Activated naive CD4-positive, alpha-beta T cell treated with anti-CD3 and anti-CD28 coated beads, Interleukin-2, amount 10 ng/mL, durations not matched to agents 5 hours and 36 hours (primary cell): ENCODE measurements around the gene QSOX1. TPM values are rescaled to one million over a fixed set of nuclear protein-coding genes. Genes with fewer than 3 reads are reported as not detected.

ENCODE experiments used
- total RNA-seq, 2 experiments: library from RNA; stranded (reverse); gene quantifications; one replicate each; pipeline ENCODE4 v1.2.3, GENCODE V29; 2021

QSOX1 gene
- 10 to 100 TPM; 23.2 to 24.1 TPM for total RNA-seq

GRCh38 chr1:180154325-180155181 is at the start of gene QSOX1:
Gene QSOX1, plus strand, starts transcription at chr1:180154869. Its CDS starts 39 bp downstream, at chr1:180154908.

GRCh38 chr1:180229483-180230415 is 75.1 kb downstream of the QSOX1 start, which contains the start of gene LHX4:
Gene LHX4, plus strand, starts transcription at chr1:180230264. Its CDS starts 266 bp downstream, at chr1:180230530.

Other genes starting within 250 kb of the QSOX1 start
- 10 to 100 TPM; 48.6 to 53.1 TPM for gene CEP350, start 200.1 kb upstream of the QSOX1 start, total RNA-seq
- gene LHX4, start 75.4 kb downstream of the QSOX1 start, total RNA-seq = not detected